GM19351 (cell line): ENCODE data around the gene SDK2.

Source experiments
- ATAC-seq: cut with Tn5 transposase; IDR thresholded peaks from one replicate; pipeline ENCODE4 v1.9.1; 2021; ENCODE audit warnings: mild to moderate bottlenecking, moderate library complexity; ENCODE audit not compliant: unreplicated experiment

Gene SDK2

GRCh38 chr17:73591296-73592078, 52.8 kb downstream of the SDK2 start:
- ATAC-seq = peak; percentile 77

DNA sequence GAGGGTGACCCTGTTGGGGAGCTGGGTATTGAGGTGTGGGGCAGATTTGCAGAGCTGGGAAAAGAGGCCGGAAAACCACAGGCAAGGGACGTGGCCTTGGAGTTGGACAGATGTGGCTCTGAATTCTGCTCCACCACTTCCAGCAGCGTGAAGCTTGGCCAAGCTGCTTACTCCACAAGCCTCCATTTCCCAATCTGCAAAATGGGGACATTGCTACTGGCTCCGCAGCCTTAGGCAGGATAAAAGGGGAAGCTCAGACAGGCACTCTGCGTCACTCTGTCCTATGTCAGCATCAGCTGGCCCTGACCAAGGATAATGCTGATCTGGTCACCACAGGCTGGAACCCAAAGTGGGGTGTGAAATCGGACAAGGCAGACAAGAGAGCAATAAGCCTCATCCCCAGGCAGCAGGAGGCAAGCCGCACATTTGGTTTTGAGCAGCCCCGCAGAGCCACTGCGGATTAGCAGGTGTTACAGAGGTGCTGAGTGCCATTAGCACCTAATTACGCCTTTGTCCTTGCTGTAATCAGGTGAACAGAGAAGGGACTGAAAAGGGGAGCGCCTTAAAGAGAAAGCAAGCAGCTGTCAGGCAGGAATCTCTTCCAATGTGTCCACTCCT, 54.8 kb downstream of the SDK2 start:
- no peak for ATAC-seq

- no peak for ATAC-seq
Measured at GRCh38 chr17:73588891-73589290, 55.4 kb downstream of the SDK2 start.

- no peak for ATAC-seq
Measured at GRCh38 chr17:73588301-73588846, 55.9 kb downstream of the SDK2 start.

- ATAC-seq = no peak
Measured at GRCh38 chr17:73586921-73587602, 57.2 kb downstream of the SDK2 start.

DNA sequence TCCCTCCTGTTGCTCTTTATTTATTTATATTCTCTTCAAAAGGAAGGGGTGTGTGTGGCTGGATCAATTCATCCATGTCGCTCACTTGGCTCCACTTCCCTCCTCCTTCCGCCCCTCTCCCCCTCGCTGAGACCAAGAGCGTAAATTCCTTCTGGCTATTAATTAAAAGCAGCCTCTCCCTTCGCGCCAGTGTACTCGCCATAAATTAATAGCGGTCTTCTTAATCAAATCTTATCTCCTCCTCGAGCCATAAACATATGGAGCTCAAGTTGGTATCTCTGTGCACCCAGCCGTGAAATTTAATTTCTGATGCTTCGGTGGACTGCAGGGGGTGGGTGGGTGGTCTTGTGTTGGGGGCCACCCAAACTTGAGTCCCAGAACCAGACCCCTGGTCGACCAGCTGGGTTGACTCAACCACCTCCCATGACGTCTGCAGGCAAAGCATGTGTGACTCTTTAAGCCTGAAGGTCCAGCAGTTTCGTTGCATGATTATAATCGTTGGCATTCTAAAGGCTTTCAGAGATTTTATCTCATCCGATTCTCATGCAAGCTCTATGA, 57.9 kb downstream of the SDK2 start:
- no peak for ATAC-seq

DNA sequence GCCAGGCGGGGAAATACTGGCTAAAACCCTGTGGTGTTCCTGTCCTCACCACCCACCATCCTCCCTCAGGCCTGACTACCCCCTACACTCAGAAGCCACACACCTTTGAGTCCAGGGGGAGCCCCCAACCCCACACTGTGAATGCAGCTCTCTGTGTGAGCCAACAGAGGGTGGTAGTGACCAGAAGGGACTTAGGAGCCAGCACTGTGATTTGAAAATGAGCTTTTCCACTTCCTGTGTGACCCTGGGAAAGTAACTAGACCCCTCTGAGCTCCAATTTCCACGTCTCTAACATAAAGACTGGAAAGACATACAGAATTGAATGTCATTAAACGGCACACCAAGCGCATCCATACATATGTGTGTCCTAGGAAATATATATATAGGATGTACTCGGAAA, 58.7 kb downstream of the SDK2 start:
- ATAC-seq = no peak

- ATAC-seq = no peak
Measured at GRCh38 chr17:73584987-73585386, 59.3 kb downstream of the SDK2 start.

GRCh38 chr17:73584049-73584448, 60.2 kb downstream of the SDK2 start:
- ATAC-seq = no peak

DNA sequence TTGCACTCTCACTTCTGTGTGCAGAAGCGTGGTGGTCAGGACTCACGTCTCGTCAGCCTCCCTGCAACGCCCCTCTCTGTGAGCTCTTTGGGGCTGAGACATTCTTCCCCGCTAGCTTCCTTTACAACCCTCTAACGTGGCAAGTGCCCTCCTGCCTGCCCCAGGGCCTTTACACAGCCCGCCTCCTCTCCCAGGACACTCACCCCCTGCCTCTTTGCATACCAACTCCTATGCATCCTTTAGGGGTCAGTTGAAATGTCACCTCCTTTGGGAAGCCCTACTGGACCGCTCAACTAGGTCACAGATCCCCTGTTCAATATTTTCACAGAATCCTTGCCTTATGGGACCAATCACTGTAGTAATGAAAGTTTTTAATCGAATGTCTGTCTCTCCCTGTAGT, 61.4 kb downstream of the SDK2 start:
- ATAC-seq = no peak

- ATAC-seq = no peak
Measured at GRCh38 chr17:73582359-73582758, 61.9 kb downstream of the SDK2 start.

DNA sequence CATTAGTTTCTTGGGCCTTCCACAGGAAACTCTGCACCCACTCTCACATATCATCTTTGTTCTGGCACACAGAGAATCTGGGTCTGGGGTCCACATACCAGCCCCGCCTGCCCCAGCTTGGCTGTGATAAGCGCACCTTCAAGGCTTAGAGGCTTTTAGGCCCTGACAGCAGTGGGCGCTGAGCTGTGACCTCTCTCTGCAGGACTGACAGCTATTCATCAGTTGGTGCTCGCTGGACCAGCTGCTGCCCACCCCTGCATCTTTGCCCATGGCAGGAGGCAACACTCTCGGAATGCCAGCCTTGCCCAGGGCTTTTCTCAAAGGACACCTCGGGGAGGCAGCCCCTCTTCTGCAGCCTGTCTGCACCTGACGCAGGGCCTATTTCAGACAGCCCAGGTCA, 62.9 kb downstream of the SDK2 start:
- ATAC-seq = no peak

GRCh38 chr17:73580073-73580710, 64.1 kb downstream of the SDK2 start:
- ATAC-seq = no peak

DNA sequence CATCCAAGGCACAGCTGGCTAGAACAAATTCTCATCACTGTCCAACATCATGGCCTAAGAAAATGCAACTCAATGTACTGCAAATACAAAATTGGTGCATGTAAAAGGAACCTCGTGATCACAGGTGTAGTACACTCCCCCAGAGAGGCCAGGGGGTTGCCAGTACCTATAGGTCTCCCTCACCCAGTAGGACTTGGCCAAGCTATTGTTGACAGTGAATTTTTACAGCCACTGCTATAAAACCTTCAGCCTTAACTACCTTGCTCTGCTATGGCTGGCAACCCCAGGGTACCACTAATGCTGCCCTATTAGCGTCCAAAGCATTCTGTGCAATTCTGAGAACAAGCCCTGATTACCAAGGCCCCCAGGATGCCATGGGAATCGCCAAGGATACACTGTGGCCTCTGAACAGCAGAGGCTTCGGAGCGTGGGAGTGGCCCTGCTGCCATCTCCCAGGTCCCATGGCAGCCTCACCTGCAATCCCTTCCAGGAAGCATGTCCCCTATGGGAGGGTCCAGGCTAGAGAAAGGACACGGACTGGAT, 67.6 kb downstream of the SDK2 start:
- no peak for ATAC-seq

DNA sequence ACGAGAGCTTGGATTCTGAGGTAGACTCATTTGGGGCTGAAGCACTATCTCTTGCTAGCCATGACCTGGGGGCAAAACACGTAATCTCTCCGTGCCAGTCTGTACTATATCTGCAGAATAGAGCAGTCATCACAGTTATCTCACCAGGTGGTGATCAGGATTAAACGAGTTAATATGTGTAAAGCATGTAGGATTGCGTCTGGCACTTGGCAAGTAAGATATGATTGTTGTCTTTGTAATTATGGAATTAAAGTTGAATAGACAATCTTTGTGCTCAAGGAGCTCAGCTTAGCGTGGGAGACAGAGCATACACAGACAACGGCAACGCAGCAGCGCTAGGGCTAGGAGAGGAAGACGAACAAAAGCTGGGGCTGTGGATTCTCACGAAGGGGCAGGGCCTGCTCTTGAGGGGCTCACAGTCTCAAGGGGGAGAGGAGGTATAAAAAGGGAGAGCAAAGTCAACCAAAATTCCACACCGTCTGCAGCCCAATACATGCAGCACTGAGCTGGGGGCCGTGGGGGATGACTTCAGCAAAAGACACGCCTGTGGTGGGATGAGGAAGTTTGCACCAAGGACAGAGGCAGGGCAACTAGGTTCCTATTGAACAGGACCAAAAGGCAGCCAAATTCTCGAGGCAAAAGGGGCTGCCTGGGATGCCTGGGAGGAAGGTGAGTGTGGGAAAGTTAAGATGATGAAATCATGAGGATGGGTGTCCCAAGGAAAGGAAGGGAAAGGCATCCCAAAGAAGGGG, 68.6 kb downstream of the SDK2 start:
- no peak for ATAC-seq

GRCh38 chr17:73571511-73572130, 72.6 kb downstream of the SDK2 start:
- ATAC-seq = no peak

DNA sequence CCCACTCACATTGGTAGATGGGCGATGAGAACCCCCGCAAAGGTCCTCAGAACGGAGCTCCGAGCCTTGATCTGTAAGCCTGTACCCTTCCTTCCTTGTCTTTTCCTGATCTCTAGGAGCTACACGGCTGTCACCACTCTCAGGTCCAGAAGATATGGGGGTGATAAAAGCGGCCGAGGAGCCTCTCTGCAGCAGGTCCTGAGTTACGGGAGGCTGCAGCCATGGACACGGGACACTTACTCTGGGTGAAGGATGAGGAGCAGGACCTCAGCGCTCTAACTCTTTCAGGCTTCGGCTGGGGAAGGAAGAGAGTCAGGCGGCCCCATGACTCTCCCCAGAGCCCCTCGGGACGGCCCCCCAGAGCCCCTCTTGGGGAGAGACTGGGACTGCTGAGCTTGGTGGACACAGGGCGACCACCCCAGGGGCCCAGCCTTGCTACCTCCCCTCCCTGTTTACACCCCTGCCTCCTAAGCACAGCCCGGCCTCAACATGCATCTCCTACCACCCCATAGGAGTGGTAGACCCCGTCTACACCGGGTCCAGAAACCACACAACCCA, 74.4 kb downstream of the SDK2 start:
- ATAC-seq = no peak

- no peak for ATAC-seq
Measured at GRCh38 chr17:73568934-73569333, 75.3 kb downstream of the SDK2 start.
